DMS79 (cell line): ENCODE results near the gene TBX20.

ENCODE experiments used
- DNase-seq: peaks from one replicate; lab custom pipeline; 2025; lab: John Stamatoyannopoulos, UW

The TBX20 gene

GRCh38 chr7:35253710-35254495, at the start of gene TBX20:
TBX20 (minus strand) TSS chr7:35254100; CDS start chr7:35253620, 480 bp downstream.
- DNase-seq, result no peak

DNA sequence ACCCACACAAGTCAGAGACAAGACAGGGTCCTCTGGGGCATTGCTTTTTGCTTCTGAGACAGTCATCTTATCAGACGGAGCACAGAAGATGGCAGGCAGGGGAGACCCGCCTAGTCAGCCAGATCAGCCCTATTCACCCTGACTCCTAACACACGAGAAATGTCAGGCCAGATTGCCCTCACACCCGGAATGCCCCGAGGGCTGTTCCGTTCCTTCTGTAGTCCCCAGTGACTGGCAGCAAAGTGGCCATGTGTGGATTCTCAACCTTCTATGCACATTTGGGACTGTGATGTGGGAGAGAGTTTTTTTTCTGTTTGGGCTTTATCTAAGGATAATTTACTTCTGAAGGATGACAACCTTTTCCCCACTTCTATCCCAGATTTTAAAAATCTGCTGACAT, 35.5 kb upstream of the TBX20 start:
- no peak for DNase-seq

GRCh38 chr7:35286986-35287385, 33.1 kb upstream of the TBX20 start:
- no peak for DNase-seq

GRCh38 chr7:35286422-35286821, 32.5 kb upstream of the TBX20 start:
- no peak for DNase-seq

DNA sequence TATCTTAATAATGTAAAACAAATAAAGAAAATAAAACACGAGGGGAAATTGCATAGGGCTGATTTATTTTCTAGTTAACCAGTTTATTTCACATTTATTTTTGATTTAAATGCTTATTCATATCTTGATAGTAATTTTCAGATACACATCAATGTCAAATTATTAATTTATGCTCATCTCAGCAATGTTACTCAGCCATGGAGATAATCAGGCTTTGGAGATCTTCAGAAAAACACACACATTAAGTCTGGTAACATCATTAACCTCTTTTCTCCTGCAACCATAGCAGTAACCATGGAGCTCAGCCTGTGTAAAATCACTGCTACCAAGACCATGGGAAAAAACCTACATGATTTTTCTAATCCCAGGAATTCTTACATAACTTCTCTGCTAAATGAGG, 31.9 kb upstream of the TBX20 start:
- DNase-seq, result no peak

GRCh38 chr7:35280902-35281301, 27.0 kb upstream of the TBX20 start:
- no peak for DNase-seq

DNA sequence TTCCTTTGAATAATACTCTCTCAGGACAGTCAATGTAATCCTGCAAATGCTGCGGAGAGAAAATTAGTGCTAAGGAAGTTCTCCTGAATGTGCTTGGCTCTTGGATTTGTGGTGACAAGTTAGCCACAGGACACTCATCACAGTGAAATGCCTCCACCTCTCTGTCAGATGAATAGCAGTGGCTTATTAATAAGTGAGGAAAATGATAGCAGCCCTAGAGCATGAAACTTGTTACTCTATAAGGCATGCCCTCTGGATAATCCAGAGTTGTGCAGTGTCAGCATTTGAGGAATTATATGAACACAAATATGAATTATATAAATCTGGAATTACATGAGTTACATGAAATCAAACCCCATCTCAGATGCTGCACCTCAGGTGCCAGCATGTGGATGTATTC, 23.5 kb upstream of the TBX20 start:
- DNase-seq, result no peak

- no peak for DNase-seq
Observed at GRCh38 chr7:35272246-35272645, 18.3 kb upstream of the TBX20 start.

GRCh38 chr7:35268953-35269352, 15.1 kb upstream of the TBX20 start:
- DNase-seq, result no peak

GRCh38 chr7:35267411-35267810, 13.5 kb upstream of the TBX20 start:
- DNase-seq, result no peak

DNA sequence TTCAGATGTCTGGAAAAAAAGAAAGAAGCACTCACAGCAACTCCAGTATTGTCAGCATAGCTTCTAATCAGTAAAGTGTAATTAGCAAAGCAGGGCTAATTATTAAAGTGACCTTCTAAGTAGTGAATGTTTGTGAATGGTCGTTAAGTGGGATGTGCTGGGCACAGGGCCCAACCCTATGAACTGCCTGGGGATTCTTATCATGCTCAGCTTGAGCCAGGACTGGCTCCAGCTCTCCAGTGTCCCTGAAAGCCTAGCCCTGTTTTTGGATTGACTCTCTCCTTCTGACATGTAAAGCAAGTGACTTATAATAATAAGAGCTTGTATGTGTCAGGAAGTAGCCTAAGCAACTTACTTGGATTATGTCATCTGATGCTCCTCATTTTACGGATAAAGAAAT, 9.5 kb upstream of the TBX20 start:
- peak; percentile 12 for DNase-seq

DNA sequence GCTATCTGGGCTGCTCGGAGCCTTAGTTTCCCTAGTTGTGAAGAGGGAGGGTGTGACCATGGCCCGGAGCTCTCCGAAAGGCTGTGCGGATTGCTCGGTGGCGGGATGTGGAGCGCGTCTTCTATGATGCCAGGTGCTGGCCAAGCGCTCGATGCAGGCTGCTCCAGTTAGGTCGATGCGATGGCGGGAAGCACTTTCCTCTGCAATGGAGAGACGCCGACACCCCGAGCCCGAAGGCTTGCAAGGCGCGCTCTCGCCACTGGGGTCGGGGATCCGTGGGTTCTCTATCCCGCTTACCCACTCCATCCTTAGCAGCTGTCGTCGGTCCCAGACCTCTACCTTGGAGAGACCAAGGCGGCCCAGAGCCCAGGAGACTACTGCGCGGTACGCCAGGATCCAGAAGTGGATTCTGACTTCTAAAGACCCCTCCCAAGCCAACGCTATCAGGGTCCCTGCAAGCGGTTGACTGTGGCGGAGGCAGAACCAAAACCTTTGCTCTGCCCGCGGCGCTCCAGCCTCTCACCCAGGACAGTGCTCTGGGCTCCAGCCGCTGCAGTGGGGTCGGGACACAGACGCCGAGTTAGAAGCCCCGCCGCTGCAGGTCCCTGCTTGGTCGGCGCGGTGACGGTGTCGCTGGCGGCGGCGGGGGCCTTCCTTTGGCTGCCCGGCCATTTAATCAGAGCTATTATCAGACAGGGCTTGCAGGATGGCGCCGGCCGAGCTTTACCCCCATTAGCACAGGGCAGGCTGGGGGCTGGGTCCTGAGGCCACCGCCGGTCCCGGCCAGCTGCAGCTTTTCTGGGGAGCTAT, 7.8 kb upstream of the TBX20 start:
- DNase-seq, result no peak

GRCh38 chr7:35261041-35261440, 7.1 kb upstream of the TBX20 start:
- no peak for DNase-seq

DNA sequence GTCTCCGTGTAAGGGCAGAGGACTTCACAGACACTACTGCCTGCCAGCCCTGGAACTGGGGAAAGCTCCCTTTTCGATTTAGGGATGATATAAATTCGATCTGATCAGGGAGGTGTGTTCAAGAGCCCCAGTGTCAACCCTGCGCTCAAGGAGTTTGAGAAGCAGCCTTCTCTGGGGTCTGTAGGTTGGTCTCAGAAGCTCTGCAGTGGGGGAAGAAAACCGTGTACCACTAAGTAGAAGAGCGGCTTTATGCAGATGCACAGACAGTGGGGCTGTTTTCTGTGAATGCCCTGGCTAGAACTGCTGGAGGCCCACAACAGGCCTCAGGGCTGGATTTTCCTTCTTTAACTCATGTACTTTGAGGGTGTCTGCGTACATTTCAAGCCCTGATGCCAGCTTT, 6.3 kb upstream of the TBX20 start:
- no peak for DNase-seq

GRCh38 chr7:35259523-35259908, 5.6 kb upstream of the TBX20 start:
- DNase-seq, result no peak

DNA sequence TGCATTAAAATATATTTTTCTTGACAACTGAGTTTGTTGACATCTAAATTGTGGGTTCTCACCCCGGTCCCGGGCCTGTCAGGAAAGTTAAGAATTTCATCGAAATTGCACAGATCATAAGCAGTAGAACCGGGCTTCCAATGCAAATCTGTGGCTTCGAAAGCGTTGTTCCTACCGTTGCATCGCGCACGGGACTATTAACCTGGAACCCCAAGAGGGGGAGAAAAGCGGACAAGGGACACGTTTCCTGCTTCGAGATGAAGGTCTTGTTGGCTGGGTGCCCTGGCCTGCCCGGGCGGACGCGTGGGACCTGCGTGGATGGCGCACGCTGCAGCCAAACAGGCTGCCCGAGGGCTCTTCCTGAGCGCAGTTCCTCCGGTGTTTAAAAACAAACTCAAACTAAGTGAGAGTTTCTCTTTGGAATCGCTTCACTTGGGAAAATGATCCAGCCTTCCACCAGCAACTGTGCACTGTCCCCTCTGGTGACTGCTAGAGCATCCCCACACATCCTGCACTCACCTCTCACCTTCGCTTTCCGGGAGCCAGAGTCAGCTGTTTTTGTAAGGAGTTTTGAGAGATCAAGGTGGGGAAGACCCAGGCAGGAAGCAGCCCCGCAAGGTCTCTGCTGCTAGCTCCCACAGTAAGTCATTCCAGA, 5.1 kb upstream of the TBX20 start:
- DNase-seq, result no peak

DNA sequence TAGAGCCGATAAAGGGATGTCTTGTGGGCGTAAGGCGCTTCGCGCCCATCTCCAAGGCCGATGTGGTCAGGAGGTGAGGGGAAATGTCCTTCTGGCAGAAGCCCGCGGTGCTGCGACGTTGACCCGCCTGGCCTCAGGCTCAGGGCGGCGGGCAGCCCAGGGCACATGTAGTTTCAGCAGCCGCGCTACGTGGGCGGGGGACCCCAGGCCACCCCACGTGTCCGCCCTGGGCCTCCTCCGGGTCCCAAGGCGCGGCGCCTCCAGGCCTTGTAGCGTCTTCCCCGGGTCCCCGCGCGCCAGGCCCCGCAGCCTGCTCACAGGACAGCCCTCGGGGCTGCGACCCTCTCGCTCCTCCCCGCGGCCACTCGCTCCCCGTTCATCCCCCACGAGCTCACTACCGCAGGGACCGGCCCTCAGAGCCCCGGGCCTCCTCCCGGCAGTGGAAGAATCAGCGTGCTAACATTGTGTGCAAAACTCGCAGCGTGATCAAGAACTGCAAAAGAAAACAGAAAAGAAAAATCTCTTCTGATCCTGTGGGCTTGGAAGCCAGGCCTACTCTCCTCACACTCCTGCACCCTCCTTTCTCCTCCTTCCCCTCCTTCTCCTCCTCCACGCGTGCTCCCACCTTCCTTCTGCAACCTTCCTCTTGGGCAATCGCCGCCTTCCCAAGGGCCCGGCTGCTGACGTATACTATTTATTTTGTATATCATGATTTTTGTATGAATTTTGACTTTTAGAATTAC, 4.4 kb upstream of the TBX20 start:
- DNase-seq, result no peak

GRCh38 chr7:35257251-35258124, 3.6 kb upstream of the TBX20 start:
- DNase-seq, result no peak

- no peak for DNase-seq
Observed at GRCh38 chr7:35256256-35257175, 2.6 kb upstream of the TBX20 start.
